DMS153 (cell line): ENCODE measurements around the gene SECTM1.
"Not testable (repeated sequence)": the region's sequence is repeated elsewhere in the genome, so short reads cannot be mapped to it uniquely, and the experiment has no call there.

Experiments
- DNase-seq: peaks from one replicate; lab custom pipeline; 2025; lab: John Stamatoyannopoulos, UW

The SECTM1 gene

DNA sequence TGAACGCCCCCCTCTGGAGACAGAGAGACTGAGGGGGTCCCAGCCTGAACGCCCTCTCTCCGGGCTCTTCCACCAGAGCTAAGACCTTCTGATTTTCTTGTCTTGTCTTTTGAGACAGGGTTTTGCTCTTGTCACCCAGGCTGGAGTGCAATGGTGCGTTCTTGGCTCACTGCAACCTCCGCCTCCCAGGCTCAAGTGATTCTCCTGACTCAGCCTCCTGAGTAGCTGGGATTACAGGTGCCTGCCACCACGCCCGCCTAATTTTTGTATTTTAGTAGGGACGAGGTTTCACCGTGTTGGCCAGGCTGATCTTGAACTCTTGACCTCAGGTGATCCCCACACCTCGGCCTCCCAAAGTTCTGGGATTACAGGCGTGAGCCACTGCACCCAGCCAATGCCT is 14.4 kb upstream of the SECTM1 start:
- DNase-seq, result not testable (repeated sequence)

DNA sequence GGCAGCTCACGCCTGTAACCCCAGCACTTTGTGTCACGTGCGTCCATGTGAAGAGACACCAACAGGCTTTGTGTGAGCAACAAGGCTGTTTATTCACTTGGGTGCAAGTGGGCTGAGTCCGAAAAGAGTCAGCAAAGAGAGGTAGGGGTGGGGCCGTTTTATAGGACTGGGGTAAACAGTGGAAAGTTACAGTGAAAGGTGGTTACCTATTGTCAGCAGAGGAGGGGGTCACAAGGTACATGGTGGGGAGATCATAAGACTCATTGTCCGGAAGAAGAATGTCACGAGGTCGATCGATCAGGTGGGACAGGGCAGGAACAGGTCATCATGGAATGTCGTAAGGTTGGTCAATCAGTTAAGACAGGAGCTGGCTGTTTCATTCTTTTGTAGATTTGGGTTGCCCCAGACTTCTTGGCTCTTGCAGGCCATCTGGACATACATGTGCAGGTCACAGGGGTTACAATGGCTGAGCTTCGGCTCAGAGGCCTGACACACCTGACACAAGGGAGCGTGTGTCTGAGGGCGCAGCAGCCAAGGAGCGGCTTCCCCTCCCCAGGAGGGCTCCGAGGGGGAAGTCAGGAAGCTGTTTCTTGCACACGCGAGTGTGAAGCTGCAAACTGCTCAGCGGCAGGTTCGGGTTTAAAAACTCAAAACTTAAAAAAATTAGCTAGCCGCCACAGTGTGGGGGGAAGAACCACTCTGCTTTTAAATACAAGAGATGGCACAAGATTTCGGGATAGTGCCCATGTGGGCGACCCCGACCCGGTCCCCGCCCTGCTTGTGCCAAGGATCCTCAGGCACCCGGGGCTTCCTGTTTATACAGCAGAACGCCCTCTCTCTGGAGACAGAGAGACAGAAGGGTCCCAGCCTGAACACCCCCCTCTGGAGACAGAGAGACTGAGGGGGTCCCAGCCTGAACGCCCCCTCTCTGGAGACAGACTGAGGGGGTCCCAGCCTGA is 13.1 kb upstream of the SECTM1 start:
- DNase-seq, result no peak

- no peak for DNase-seq
Measured at GRCh38 chr17:82345151-82345976, 11.8 kb upstream of the SECTM1 start.

DNA sequence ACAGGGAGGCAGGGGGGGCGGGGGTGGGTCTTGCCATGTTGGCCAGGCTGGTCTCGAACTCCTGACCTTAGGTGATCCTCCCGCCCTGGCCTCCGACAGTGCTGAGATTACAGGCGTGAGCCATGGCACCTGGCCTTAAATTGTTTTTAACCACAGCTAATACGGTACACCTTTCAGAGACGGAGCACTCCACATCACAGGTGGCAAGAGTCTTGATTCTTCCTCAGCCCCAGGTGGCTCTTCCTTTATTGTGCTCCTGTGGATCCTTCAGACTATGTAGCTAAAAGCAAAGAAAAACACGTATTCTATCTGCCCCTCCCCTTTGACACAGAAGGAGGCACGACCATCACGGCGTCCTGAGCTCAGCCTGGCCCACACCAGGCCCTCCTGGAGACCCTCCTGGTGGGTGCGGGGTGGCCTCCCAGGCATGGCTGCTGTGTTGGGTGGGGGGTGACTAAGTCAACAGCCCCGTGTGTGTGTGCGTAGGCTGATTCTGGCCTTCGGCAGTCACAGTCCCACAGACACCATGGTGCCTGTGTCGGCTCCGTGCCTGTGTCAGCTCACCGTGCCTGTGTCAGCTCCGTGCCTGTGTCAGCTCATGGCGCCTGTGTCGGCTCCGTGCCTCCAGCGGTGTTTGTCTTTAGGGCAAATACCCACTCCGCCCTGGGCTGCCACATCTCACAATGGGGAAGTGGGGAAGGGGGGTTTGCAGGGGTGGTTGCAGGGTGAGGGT is 10.8 kb upstream of the SECTM1 start:
- no peak for DNase-seq

DNA sequence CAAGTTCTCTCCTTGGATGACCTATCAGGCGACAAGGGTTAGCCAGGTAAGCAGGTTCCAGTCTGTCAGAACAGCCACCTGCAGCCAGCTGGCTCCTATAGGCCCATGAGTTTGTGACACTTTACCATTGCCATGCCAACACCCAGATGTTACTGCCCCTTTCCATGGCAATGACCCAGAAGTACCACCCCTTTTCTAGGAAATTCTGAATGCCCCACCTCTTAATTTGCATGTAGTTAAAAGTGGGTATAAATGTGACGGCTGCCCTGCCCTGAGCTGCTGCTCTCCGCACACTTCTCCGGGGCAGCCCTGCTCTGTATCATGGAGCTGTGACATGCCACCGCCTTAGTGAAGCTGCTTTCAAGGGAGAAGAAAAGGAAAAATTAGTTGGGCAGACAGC is 10.0 kb upstream of the SECTM1 start:
- no peak for DNase-seq

GRCh38 chr17:82342361-82343079 is 9.0 kb upstream of the SECTM1 start:
- no peak for DNase-seq

- DNase-seq, result no peak
Measured at GRCh38 chr17:82339634-82340580, 6.3 kb upstream of the SECTM1 start.

DNA sequence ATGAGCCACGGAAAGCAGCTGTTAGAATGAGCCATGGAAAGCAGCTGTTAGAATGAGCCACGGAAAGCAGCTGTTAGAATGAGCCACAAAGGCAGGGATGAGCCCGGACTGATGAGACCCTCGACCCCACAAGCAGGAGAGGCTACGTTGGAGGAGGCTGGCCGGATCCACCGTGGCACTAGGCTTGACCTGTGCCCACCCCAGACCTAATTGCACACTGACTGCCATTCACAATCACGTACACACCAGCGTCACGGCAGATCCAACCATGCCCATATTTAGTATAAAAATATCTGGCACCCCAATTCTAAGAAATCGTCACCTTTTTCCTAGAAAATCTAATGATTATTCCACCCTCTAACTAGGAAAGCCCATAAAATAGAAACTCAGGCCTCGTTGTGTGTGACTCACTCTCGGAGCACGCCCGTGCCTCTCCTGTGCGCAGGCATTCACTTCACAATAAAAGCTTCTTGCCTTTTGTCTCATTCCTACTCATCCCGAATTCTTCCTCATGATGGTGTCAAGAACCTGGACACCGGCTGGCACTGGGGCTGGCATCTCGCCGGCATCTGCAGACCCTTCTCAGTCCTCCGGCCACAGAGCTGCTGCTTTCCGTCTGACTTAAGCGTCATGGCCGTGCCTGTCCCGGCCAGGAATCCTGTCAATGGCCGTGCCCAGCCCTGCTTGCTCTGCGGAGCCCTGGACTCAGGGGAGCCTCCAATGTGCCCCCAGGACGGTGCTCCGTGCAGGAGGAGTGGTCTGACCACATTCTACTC is 5.5 kb upstream of the SECTM1 start:
- no peak for DNase-seq

DNA sequence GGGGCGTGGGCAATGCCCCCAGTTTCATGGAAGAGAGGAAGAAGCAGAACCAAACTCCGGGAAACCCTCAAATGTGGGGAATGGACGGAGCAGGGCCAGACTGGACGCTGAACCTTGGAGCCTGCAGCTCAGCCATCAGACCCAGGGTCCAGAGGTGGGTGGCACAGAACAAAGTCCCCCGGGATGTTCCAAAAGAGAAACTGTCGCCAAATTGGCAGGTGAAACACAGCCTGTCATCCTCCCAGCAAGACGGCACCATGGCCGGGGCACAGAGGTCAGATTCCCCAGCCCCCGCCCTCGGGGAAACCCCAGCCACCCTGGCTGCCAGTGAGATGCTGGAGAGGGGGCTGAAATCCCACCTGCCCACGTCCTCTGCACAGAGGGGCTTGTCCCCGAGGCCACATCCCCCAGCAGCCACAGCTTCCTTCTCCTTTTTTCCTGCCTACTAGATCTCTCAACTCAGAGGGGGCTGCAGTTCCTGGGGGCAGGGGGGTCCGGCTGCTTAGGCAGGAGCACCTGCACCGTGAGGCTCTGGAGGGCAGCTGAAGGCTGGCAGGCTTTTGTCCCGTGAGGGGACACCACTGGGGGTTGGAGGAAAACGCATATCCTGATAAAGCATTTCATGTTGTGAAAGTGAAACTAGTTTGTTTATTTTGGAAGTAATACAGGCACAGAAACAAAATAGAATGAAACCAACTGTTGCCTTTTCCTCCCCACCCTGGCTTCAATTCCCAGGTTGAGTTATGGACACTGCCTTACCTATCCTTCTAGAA is 1.2 kb upstream of the SECTM1 start:
- DNase-seq, result no peak

DNA sequence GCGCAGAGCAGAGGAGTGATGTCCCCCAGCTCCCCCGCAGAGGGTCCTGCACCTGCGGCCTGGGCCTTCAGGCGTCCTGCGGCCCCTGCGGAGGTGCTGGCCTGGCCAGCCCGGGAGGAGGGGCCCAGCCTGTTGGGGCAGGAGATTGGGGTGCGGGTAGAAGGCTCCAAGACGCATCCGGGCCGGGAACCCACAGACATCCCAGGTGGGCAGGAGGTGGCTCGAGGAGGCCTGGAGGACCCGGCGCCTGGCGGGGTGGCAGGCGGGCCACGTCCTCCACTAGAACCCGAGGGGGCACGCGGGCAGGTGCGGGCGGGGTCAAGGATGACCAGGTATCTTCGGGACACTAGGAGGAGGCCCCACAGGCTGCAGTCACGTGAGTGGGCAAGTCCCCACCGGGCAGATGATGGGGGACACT is 647 bp upstream of the SECTM1 start:
- no peak for DNase-seq

- no peak for DNase-seq
Measured at GRCh38 chr17:82332669-82333278, 792 bp downstream of the SECTM1 start.

DNA sequence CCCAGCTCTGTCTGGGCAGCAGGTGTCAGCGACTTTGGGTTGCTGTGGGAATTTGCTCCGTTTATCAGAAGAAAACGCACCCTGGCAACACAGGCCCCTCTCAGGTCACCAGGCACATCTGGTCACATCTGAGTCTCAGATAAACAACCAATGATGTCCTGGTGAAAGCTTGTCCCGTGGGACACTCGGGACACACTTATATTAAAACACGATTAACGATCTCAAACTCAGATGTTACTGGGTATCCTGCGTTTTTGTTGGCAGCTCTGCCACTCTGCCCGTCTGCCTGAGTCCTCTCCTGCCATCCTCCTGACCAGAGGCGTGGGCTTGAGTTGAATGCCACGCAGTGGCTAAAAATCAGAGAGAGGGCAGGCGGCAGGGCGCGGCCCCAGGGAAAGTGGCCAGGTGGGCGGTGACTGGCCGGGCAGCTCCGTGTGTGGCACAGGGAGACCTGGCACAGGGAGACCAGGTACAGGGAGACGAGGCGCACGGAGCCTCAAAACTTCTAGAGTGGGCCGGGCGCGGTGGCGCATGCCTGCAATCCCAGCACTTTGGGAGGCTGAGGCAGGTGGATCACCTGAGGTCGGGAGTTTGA is 2.1 kb downstream of the SECTM1 start:
- no peak for DNase-seq

- DNase-seq, result peak; percentile 70
Measured at GRCh38 chr17:82330322-82331239, 3.0 kb downstream of the SECTM1 start.

- DNase-seq, result no peak
Measured at GRCh38 chr17:82329683-82330321, 3.8 kb downstream of the SECTM1 start.

DNA sequence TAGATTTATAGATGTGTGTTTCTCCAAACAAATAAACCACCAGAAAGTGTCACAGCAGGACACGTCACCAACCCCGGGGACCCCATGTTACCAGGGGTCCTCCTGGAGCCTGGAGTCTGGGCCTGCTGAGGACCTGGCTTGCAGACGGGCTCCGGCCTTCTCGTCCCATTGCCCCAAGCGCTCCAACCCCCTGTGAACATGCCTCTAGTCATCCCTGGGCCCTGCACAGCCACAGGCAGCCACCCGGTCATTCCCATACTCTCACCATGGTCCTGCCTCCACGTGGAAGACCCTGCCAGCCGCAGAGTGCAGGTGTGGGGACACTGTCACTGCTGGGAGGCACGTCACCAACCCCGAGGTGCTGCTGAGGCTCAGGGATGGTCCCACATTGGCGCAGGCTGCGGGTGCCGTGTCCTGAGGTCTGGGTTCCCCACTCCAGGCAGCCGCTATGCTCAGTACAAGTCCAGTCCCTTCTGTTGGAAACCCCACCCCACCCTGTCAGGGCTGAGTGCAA is 4.5 kb downstream of the SECTM1 start:
- DNase-seq, result no peak
